NCI-H1694 treated with DMSO at 0.1 percent for 48 hours (cell line): Measurements from ENCODE around the gene EIF5A.
A peak's percentile ranks its signal among the peaks of the same experiment; 100 is the strongest.

Experiments
- DNase-seq: peaks from one replicate; lab custom pipeline; 2025; lab: John Stamatoyannopoulos, UW

Gene EIF5A

GRCh38 chr17:7306911-7307685 is at the start of gene EIF5A:
Gene EIF5A (plus strand): TSS chr17:7307628. CDS start chr17:7309636, 2,008 bp downstream.
- peak; percentile 99 for DNase-seq

DNA sequence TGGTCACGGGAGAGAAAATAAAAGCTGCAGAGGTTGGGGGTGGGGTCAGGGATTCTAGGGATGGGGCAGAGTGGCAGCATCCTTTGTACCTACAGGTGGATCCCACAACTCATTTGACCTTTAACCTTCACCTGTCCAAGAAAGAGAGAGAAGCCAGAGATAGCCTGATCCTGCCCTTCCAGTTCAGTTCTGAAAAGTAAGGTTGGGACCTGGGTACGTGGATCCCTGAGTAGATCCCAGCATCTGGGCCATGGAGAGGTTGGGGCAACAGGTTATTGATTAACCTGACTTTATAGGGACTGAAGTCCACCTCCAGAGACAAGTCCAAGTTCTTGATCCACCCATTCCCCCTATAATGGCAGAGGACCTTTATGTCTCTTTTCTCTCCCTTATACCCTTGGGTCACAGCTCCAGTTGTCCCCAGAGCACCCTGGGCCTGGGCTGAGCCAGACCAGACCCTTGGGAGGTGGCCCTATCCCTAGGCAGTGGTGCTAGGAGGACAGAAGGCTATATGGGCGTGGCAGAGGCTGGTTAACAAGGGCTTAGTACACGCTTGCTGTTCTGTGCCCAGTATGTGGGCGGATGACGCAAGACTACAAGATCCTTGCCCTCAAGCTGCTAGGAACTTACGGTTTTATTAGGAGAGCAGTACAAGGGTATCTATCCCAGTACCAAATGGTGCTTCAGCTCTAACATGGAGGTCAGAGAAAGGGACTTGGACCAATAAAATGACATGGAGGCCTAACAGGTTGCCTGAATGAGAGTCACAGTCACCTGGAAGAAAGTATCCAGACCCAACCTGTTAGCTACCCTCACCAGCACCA is 48.5 kb upstream of the EIF5A start:
- DNase-seq = no peak

DNA sequence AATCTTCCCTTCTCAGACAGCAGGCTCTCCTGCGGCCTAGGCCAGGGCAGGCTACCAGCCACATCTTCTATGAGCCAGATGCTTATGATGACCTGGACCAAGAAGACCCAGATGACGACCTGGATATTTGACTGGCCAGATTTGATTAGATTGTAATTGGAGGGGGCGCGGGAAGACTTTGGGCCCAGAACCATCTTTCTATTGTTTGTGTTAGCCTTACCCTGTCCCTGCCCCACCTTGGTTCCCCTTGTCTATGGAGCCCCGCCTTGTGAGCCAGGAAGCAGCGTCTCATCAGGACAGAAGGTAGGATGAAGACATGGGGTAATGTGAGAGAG is 47.9 kb upstream of the EIF5A start:
- DNase-seq = no peak

GRCh38 chr17:7260151-7260550 is 47.3 kb upstream of the EIF5A start:
- DNase-seq = no peak

DNA sequence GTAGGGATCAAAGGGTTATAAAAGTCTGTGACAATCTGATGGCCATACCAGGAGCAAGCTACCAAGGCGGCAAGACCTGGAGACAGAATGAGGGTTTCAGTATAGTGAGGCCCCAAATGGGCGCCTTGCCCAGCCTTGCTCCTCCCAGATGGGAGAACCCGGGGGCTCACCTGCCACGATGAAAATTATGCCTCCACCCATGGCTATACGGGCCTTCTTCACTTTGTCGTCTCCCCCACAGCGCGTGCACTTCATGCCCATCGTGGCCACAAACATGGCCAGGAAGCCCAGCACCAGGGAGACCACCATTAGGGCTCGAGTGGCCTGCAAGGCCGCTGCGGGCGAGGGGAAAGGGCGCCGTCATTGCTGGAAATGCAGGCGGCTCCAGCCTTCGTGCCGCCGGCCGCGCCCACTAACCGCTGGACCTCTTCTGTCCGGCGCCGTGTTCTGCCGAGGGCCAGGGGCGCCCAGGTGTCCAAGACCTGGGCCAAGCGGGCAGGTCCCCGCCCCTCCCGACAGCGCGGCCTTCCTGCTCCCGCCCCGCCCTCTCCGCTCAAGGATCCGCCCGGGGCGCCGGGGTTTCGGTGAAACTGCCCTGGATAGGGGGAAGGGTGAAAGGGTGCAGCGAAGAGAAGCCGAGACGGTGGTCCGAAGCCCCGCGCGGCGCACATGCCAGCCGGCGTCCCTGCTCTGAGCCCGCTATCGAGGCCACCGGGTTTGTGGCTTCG is 46.6 kb upstream of the EIF5A start:
- DNase-seq = no peak

- no peak for DNase-seq
These were observed 45.8 kb upstream of the EIF5A start for GRCh38 chr17:7261379-7262191.

- DNase-seq = no peak
These were observed 45.1 kb upstream of the EIF5A start, which contains the start of gene CLDN7 for GRCh38 chr17:7262192-7262934. Gene CLDN7 (minus strand): TSS chr17:7262478. CDS start chr17:7262043, 435 bp downstream.

DNA sequence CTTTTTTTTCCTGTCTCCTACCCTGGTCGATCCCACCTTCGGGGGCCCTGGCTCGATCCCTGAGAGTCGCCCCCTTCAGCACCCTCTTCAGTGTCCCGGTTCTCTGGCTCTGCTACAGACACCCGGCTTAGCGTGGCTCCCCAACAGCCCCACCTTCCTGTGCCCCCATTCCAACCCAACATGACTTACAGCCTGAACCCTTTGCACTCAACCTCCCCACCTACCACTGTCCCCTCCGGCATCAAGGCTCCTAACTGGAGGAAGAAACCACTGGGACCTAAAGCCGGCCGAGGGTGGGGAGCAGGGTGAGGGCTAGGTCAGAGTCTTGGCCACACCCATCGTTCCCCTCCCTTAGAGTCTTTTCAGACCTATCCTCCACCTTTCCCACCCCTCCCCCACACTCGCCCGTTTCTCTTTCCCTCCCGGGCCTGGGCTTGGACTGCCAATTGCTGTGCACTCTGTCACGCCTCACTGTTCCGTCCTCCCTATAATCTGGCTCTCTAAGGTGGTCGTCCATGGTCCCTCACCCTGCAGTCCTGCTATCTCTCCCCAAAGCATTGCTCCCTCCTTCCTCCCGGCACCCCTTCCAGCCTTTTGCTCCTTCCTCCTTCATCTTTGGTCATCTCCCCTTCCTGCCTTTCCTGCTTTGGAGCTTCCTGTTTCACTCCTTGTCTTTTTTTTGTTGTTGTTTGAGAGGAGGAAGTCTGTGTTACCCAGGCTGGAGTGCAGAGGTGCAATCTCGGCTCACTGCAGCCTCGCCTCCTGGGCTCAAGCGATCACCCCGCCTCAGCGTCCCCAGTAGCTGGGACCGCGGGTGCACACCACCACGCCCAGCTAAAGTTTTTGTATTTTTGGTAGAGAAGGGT is 44.3 kb upstream of the EIF5A start:
- DNase-seq = no peak

DNA sequence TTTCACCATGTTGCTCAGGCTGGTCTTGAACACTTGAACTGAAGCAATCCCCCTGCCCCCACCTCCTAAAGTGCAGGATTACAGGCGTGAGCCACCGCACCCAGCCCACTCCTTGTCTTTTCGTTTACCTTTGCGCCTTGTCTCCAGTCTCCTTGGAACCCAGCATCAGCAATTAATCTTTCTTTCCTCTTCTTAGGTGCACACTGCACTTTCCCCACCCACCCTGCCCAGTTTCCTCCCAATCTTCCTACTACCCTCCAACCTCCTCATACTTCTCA is 43.7 kb upstream of the EIF5A start:
- no peak for DNase-seq

- DNase-seq = no peak
These were observed 40.6 kb upstream of the EIF5A start for GRCh38 chr17:7266784-7267183.

GRCh38 chr17:7279448-7279847 is 28.0 kb upstream of the EIF5A start:
- DNase-seq = no peak

DNA sequence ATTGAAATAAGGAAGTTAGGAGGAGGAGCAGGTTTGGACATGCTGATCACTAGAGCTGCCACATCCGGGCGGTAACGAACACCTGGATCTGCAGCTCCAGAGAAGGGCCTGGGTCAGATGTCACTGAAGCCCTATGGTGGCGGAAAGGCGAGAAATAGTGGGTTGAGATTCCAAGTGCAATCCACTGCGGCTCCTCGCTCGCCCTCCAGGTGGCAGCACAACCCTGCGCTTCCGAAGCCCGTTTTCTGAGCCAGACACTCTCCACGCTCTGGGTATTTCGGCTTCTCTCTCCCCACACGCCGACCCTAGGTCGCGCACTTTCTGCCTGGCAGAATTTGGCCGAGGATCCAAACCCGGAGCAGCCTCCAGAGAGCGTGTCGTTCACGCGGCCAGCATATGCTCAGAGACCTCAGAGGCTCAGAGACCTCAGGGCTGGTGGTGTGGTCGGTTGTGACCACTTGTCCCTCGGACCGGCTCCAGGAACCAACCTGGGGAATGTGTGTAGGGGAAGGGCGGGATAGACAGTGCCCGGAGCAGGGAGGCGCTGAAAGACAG is 26.8 kb upstream of the EIF5A start:
- DNase-seq = peak; percentile 83

GRCh38 chr17:7281074-7281952 is 26.1 kb upstream of the EIF5A start, which contains the start of gene SLC2A4:
Gene SLC2A4 (plus strand): TSS chr17:7281718. CDS start chr17:7281935, 217 bp downstream.
- peak; percentile 48 for DNase-seq

GRCh38 chr17:7281953-7282751 is 25.3 kb upstream of the EIF5A start:
- no peak for DNase-seq

DNA sequence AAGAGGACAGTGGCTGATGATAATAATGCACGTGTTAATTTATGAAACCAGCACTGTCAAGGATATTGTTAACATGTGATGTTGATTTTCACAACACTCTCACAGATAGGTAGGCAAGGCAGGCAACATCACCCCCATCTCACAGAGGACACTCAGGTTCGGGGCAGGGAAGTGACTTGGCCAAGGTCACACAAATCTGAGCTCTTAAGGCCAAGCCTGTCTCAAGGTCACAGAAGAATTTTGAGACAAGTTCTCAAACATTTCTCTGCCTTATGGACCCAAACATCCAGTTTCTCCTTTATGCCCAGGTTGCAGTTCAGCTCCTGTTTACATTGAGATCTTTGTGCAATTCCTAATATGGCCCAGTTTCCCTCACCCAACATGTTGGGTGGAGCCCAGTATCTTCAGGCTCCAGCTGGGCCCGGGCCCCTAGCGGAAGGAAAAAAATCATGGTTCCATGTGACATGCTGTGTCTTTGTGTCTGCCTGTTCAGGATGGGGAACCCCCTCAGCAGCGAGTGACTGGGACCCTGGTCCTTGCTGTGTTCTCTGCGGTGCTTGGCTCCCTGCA is 24.6 kb upstream of the EIF5A start:
- DNase-seq = no peak

DNA sequence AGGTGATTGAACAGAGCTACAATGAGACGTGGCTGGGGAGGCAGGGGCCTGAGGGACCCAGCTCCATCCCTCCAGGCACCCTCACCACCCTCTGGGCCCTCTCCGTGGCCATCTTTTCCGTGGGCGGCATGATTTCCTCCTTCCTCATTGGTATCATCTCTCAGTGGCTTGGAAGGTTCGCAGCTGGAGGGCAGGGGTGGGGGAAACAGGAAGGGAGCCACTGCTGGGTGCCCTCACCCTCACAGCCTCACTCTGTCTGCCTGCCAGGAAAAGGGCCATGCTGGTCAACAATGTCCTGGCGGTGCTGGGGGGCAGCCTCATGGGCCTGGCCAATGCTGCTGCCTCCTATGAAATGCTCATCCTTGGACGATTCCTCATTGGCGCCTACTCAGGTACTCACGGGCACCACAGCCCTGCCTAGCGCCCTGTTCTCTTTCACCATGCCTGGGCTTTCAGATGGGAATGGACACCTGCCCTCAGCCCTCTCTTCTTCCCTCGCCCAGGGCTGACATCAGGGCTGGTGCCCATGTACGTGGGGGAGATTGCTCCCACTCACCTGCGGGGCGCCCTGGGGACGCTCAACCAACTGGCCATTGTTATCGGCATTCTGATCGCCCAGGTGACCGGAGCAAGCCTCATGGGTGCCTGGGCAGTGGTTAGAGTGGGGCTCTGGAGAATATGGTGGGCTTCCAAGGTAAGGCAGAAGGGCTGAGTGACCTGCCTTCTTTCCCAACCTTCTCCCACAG is 23.8 kb upstream of the EIF5A start:
- no peak for DNase-seq

GRCh38 chr17:7284911-7285310 is 22.5 kb upstream of the EIF5A start:
- DNase-seq = no peak
